Astrocyte of the cerebellum (primary cell): ENCODE results near the gene CHID1.

Experiments used
- DNase-seq: peaks from one replicate; pipeline ENCODE4 v3.0.0-alpha.2; 2011; ENCODE audit warnings: low read depth
- H3K4me3 ChIP-seq: 2 replicates; pipeline ENCODE4 v1.5.1; 2011; ENCODE audit warnings: mild to moderate bottlenecking, low read depth, low read length, moderate library complexity
- in situ Hi-C: cut with HindIII; loops from 2 replicates; pipeline ENCODE4 v1.10.0; 2017; ENCODE audit warnings: low sequenced_read_pairs
- TF ChIP-seq, protein P1 (sequence below): IDR thresholded peaks from 2 replicates; pipeline ENCODE4 v1.5.1; 2012; ENCODE audit warnings: low read length, low read depth, moderate library complexity, mild to moderate bottlenecking; ENCODE audit errors: missing control alignments

The CHID1 gene

DNA sequence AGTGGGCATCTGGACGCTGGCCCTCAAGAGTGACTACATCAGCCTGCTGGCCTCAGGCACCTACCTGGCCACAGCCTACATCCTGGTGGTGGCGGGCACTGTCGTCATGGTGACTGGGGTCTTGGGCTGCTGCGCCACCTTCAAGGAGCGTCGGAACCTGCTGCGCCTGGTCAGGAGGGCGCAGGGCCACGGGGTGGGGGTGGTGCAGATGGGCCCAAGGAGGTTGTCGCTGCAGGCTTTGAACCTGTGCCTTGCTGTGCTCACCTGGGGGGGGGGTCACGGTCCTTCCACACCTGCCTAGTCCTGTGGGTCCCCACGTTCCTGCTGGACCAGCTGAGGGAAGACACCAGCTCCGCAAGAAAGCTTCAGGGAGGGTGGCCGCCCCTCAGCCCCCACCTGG is 74.3 kb downstream of the CHID1 start:
- in situ Hi-C loops, result no loop called here
- TF ChIP-seq, protein P1, sequence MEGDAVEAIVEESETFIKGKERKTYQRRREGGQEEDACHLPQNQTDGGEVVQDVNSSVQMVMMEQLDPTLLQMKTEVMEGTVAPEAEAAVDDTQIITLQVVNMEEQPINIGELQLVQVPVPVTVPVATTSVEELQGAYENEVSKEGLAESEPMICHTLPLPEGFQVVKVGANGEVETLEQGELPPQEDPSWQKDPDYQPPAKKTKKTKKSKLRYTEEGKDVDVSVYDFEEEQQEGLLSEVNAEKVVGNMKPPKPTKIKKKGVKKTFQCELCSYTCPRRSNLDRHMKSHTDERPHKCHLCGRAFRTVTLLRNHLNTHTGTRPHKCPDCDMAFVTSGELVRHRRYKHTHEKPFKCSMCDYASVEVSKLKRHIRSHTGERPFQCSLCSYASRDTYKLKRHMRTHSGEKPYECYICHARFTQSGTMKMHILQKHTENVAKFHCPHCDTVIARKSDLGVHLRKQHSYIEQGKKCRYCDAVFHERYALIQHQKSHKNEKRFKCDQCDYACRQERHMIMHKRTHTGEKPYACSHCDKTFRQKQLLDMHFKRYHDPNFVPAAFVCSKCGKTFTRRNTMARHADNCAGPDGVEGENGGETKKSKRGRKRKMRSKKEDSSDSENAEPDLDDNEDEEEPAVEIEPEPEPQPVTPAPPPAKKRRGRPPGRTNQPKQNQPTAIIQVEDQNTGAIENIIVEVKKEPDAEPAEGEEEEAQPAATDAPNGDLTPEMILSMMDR, result no peak
- DNase-seq, result no peak
- H3K4me3 ChIP-seq, result no peak overlapping the region

DNA sequence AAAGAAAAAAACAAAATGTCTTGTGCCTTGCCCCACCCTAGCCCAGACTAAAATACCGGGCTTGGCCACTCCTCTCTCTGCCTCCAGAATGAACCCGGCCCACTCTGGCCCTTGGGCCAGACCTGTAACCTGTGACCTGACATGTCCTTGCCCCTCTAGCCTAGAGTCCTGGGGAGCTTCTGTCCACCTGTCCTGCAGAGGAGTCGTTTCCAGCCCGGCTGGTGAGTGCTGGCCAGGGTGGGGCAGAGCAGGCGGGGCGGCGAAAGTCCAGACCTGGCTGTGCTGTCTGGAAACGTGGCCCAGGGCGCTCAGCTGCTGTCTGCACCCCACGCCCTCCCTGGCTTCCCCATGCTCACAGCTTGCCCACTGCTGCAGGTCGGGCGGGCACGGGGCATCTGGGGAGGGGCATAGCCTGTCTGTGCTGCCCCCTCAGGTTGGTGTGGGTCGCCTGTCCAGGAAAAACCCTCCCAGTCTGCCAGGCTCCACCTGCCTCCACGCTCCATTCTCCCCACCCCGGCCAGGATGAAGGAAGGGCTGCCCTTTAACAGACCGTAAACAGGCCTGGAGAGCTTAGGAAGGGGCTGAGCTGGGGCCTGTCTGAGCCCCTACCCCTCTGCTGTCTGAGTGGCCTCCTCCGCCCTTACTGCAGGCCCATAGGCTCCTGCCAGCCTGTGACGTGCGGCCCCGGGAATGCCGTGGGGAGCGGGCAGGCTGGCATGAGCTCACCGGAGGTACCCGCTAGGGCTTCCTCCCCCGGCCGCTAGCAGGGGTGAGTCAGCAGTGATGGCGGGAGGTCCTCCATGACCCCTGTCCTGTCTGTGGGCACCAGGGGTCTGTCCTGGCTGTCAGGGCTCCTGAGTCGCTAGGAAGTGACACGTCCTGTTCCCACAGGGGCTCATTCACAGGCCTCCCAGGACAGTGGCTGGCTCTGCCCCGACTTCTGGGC is 76.0 kb downstream of the CHID1 start:
- peak overlapping the region; percentile 72 for H3K4me3 ChIP-seq
- no peak for DNase-seq
- TF ChIP-seq, protein P1, result no peak
- in situ Hi-C loops, result no loop called here

DNA sequence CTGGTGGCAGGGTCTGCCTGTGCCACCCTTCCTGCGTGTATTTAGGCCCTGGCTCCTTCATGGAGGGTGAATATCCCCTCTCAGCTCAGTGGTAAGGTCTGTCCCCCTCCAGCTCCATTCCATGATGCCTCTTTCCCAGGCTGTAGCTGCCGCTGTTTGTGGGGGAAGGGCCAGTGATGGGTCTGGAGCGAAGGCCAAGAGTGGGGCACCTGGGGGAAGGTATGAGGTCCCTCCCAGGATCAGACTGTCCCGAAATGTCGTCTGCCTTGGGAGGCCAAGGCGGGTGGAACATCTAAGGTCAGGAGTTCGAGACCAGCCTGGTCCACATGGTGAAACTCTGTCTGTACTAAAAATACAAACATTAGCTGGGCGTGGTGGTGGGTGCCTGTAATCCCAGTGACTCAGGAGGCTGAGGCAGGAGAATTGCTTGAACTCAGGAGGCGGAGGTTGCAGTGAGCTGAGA is 76.7 kb downstream of the CHID1 start:
- DNase-seq, result no peak
- in situ Hi-C loops, result no loop called here
- H3K4me3 ChIP-seq, result peak overlapping the region; percentile 72
- TF ChIP-seq, protein P1, result no peak

DNA sequence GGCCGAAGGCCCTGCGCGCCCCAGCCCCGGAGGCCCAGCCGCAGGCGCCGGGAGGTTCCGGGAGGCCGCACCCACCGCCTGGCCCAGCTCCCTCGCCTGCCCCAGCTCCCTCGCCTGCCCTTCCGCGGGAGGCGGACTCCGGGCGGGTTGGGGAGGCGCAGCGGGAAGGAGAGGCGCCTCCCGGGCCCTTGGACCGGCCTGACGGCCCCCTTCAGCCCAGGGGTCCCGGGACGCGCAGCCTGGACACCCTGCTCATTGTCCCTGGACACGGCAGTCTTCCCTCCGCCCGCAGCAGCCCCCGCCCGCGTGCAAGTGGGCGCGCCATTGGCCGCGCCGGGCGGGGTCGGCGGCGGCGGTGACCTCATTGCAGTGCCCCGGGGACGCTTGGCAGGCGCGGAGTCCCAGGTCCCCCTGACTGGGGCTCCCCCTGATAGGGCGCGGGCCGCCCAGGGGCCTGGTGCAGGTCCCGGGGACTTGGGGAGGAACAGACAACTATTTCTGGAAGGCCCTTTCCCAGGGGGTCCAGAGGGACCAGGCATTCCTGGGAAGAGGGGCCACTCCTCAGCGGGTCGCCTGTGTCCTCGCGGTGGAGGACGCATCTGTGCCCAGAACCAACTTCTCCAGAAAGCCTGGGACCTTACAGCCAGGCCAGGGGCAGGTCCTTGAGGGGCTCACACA is 77.4 kb downstream of the CHID1 start:
- peak overlapping the region; percentile 72 for H3K4me3 ChIP-seq
- in situ Hi-C loops, result no loop called here
- TF ChIP-seq, protein P1, result no peak
- DNase-seq, result no peak

DNA sequence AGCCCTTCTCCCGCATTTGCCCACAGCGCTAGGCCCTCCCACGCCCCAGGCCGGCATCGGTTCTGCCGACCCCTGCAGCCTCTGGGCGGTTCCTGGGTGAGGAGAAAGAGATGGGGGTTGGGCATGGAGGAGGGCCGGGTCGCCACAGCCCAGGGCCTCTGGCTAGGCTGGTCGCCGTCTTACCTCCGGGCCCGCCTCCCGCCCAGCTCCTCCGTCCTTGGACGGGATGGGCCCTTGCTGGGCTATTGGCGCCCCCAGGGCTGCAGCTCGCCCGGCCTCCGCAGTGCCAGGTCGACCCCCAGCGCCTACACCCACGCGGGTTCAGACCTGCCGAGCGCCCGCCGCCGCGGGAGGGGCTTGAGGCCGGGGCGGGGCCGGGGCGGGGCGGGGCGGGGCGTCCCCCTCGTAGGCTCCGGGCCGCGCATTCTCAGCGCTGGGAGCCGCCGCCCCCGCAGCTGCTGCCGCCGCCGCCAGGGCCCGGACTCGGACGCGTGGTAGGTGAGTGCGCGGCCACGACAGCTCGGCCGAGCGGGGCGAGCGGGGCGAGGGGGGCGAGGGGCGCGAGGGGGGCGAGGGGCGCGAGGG is 78.0 kb downstream of the CHID1 start, which contains the start of gene CD151:
CD151 (plus strand) TSS at position 424 of the 585 bp plus-strand sequence. CDS start 3,118 bp downstream, outside the sequence.
- DNase-seq, result no peak

More for the DNA sequence above, 78.0 kb downstream of the CHID1 start, which contains the start of gene CD151:
- H3K4me3 ChIP-seq, result peak within 1 kb of the TSS; percentile 72
- TF ChIP-seq, protein P1, result no peak
- in situ Hi-C loops, result no loop called here
